Tibial nerve (tissue), 4 donors: ENCODE results near the gene CYP1B1. TPM values are rescaled to one million over a fixed set of nuclear protein-coding genes. Genes with fewer than 3 reads are reported as not detected.
A peak's percentile ranks its signal among the peaks of the same experiment; 100 is the strongest.

Source experiments
- DNase-seq, 2 donors: peaks; one replicate each; pipeline ENCODE4 v3.0.0-alpha.2; 2019; ENCODE audit warnings: low spot score in 2 of 2
- H3K27ac ChIP-seq, 4 donors: fragments of 200-600 bp; sonication (generic) in 3 of 4; one replicate each; pipeline ENCODE4 v1.5.1; 2017 to 2019; ENCODE audit warnings: mild to moderate bottlenecking in 1 of 4
- H3K27me3 ChIP-seq, 2 donors: fragments of 200-600 bp; sonication (generic) in 1 of 2; one replicate each; pipeline versions ENCODE4 v1.5.1 to v1.6.0; 2017 to 2019
- H3K36me3 ChIP-seq, 3 donors: fragments of 200-600 bp; sonication (generic); one replicate each; pipeline ENCODE4 v1.5.1; 2018 to 2019
- H3K4me1 ChIP-seq, 4 donors: fragments of 200-600 bp; sonication (generic) in 3 of 4; one replicate each; pipeline ENCODE4 v1.5.1; 2017 to 2019
- H3K4me3 ChIP-seq, 4 donors: fragments of 200-600 bp; sonication (generic) in 3 of 4; one replicate each; pipeline ENCODE4 v1.5.1; 2017 to 2019; ENCODE audit warnings: mild to moderate bottlenecking in 1 of 4, moderate library complexity in 1 of 4
- H3K9me3 ChIP-seq, 4 donors: fragments of 200-600 bp; sonication (generic) in 3 of 4; one replicate each; pipeline ENCODE4 v1.5.1; 2017 to 2019
- EP300 ChIP-seq, 2 donors: sonication (generic); formaldehyde crosslinking; IDR thresholded peaks; one replicate each; pipeline ENCODE4 v1.6.1; 2017; ENCODE audit warnings: antibody characterized with exemption in 2 of 2, mild to moderate bottlenecking in 1 of 2
- POLR2A ChIP-seq, 2 donors: fragments of 450-650 bp; IDR thresholded peaks; one replicate each; pipeline ENCODE4 v1.6.1; 2017; ENCODE audit warnings: antibody characterized with exemption in 2 of 2, mild to moderate bottlenecking in 2 of 2, moderate library complexity in 2 of 2
- WGBS, 2 donors: methylation state at CpG; one replicate each; pipeline ENCODE4 v1.1.5; 2018; 5-methylcytosine and 5-hydroxymethylcytosine counted together
- total RNA-seq, 4 donors: library from RNA; depleted of rRNA; stranded (reverse); fragments of >200 nt; gene quantifications; one replicate each; pipeline ENCODE4 v1.1.0, GENCODE V29; 2016
- TF ChIP-seq, protein P1 (sequence below), 5 experiments: fragments of 200-600 bp in 3 of 5; fragments of 450-650 bp in 2 of 5; sonication (generic) in 3 of 5; IDR thresholded peaks; one replicate each; pipeline ENCODE4 v1.5.1; 2016 to 2019; ENCODE audit warnings: antibody characterized with exemption in 5 of 5, mild to moderate bottlenecking in 3 of 5, moderate library complexity in 2 of 5

Gene CYP1B1
- total RNA-seq, 4 donors from 2014 or later, result 170 to 321 (median 212) TPM

DNA sequence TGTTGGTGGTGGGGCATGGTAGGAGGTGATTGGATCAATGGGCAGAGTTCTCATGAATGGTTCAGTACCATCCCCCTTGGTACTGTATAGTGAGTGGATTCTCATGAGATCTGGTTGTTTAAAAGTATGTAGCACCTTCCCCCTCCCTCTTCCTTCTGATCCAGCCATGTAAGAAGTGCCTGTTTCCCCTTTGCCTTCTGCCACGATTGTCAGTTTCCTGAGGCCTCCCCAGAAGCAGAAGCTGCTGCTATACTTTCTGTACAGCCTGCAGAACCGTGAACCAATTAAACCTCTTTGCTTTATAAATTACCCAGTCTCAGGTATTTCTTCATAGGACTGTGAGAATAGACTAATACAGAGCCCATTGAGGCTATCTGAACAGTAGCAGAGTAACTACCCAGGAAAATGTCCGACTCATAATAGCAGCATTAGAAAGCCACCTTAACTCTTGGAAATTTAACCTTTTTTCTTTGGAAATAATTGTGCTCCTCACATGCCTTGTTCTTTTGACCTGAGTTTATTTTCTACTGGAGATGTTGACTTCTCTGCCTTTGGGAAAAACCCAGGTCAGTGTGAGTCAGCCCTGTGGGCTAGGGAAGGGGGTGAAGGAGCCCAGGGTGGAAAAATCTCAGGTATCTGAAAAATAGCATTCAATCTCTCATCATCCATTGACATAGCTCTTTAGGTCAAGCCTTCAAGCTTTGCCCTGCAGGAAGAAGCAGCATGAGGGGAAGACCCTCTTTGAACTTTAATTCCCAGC lies 18.1 kb downstream of the CYP1B1 start:
- Histone ChIP-seq H3K4me3 (no peak overlapping the region), H3K27me3 (no peaks in the 10 kb centered on the region), H3K4me1 (peaks cover 0 to 4% (median 0%) of the 10 kb centered on the region in 4 donors), H3K27ac (no peak overlapping the region), H3K9me3 (no peaks in the 10 kb centered on the region), H3K36me3 (no peaks in the 10 kb centered on the region)
- no peak for DNase-seq
- TF ChIP-seq EP300 (IDR thresholded peaks at IDR 0.05) (no peak), POLR2A (IDR thresholded peaks at IDR 0.05) (no peak)
- TF ChIP-seq, protein P1, sequence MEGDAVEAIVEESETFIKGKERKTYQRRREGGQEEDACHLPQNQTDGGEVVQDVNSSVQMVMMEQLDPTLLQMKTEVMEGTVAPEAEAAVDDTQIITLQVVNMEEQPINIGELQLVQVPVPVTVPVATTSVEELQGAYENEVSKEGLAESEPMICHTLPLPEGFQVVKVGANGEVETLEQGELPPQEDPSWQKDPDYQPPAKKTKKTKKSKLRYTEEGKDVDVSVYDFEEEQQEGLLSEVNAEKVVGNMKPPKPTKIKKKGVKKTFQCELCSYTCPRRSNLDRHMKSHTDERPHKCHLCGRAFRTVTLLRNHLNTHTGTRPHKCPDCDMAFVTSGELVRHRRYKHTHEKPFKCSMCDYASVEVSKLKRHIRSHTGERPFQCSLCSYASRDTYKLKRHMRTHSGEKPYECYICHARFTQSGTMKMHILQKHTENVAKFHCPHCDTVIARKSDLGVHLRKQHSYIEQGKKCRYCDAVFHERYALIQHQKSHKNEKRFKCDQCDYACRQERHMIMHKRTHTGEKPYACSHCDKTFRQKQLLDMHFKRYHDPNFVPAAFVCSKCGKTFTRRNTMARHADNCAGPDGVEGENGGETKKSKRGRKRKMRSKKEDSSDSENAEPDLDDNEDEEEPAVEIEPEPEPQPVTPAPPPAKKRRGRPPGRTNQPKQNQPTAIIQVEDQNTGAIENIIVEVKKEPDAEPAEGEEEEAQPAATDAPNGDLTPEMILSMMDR (IDR thresholded peaks at IDR 0.05), result no peak
- WGBS, 2 donors, result 57 to 65% methylated on average over 3 of the region's 3 CpGs

DNA sequence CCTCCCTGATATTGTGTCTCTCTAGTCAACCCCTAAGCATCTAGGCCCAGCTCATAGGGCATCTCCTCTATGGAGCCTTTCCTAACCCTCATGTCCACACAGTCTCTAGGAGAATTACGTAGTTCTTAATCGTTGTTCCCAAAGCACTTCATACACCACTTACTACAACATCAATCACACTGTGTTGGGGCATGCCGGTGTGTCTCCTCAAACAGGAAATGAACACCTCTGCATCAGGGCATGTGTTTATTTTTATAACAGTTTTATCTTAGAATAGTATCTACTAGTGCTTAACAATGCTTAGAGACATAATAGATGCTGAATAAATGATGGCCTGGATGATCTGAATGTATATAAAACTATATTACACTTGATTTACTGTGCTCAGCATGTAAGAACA lies 19.7 kb downstream of the CYP1B1 start:
- Histone ChIP-seq H3K27ac (no peak overlapping the region), H3K9me3 (no peaks in the 10 kb centered on the region), H3K4me3 (no peak overlapping the region), H3K36me3 (no peaks in the 10 kb centered on the region), H3K4me1 (peaks cover 0 to 4% (median 0%) of the 10 kb centered on the region in 4 donors), H3K27me3 (no peaks in the 10 kb centered on the region)
- WGBS, 2 donors, result 75 to 90% methylated on average over 3 of the region's 3 CpGs
- DNase-seq, result no peak
- no peak for TF ChIP-seq POLR2A (IDR thresholded peaks at IDR 0.05)
- TF ChIP-seq, protein P1 (IDR thresholded peaks at IDR 0.05), result no peak
- no peak for TF ChIP-seq EP300 (IDR thresholded peaks at IDR 0.05)

DNA sequence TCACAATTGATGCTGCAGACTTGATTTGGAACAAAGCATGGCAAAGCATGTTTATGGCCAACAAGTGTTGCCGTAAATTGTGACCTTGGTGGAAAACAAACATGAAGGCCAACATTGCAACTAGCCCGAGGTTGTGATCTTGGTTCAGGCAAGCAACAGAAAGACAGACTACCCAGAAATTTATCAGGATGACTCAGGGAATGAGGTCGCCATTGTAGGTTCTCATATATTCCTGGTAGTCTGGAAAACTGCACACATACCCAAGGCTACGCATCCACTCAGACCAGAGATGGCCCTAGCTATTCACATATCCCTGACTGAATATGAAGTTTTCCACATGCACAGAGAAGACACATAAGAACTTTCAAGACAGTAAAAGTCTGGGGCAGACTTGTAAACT lies 30.1 kb downstream of the CYP1B1 start:
- H3K4me3 ChIP-seq, result no peak overlapping the region
- no peak overlapping the region for H3K27ac ChIP-seq
- no peaks in the 10 kb centered on the region for H3K36me3 ChIP-seq
- 72 to 90% methylated on average over 4 of the region's 4 CpGs for WGBS, 2 donors
- no peak for DNase-seq
- TF ChIP-seq EP300 (IDR thresholded peaks at IDR 0.05) (no peak), POLR2A (IDR thresholded peaks at IDR 0.05) (no peak)
- TF ChIP-seq, protein P1 (IDR thresholded peaks at IDR 0.05), result no peak
- H3K9me3 ChIP-seq, result peaks cover 0 to 4% (median 0%) of the 10 kb centered on the region in 4 donors
- no peaks in the 10 kb centered on the region for H3K4me1 ChIP-seq
- H3K27me3 ChIP-seq, result no peaks in the 10 kb centered on the region

DNA sequence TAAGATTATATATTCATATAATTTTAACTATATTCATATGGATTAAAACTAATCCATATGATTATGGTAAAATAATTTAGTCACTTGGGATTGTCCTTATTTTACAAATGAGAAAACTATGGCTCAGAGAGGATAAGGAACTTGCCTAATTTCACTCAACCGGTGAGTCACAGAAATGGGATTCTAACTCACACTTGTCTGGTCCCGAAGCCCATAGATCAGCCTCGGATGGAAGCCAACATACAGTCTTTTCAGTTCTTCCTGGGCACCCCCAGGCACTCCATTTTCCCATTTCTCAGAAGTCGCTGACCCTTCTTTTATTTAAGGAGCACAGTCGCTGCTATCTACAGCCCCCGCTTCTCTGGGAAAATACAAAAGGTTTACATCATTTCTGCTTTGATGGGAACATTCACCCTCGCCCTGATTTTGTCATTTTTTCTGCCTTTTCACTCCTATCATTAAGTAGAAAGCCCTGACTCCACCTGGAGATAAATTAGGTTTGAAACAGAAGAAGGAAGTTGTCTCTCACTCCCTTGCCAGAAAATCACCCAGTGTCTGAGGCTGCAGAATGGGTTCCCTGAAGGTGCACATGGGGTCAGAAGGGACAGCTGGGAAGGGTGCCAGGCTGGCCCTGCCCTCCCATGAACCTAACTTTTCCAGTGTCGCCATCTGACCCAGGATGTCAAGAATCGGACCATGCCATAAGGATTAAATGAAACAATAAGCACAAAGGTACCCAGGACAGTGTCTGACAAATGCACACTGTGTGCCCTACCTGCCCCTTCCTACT lies 36.6 kb downstream of the CYP1B1 start:
- TF ChIP-seq EP300 (IDR thresholded peaks at IDR 0.05) (no peak), POLR2A (IDR thresholded peaks at IDR 0.05) (no peak)
- TF ChIP-seq, protein P1 (IDR thresholded peaks at IDR 0.05), result no peak
- DNase-seq, result no peak
- Histone ChIP-seq H3K27me3 (no peaks in the 10 kb centered on the region), H3K36me3 (no peaks in the 10 kb centered on the region), H3K9me3 (peaks cover 0 to 4% (median 0%) of the 10 kb centered on the region in 4 donors), H3K4me3 (no peak overlapping the region), H3K4me1 (peaks cover 0 to 20% (median 9%) of the 10 kb centered on the region in 4 donors), H3K27ac (no peak overlapping the region)
- WGBS, 2 donors, result 70% methylated on average over 9 of the region's 9 CpGs

DNA sequence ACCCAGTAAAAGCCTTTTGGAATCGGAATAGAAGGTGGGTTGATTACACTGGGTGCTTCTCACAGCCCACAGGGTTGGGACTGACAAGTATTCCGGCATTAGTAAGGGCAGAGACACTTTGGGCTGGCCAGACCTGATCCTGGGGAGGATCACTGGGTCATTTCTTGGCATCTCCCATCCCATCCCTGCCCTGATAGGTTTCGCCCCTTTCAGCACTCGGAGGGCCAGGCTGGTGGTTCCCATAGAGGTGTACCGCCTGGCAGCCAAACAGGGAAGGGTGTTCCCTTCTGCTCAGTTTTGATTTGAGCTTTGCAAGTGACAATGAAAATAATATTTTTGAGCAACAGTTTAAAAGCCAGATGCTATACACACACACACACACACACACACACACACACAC lies 37.3 kb downstream of the CYP1B1 start:
- H3K4me3 ChIP-seq, result peak overlapping the region in 2 of 4 donors; percentile 14 to 46
- TF ChIP-seq, protein P1 (IDR thresholded peaks at IDR 0.05), result no peak
- TF ChIP-seq POLR2A (IDR thresholded peaks at IDR 0.05) (no peak), EP300 (IDR thresholded peaks at IDR 0.05) (no peak)
- 50 to 78% methylated on average over 5 of the region's 5 CpGs for whole genome bisulfite sequencing, 2 donors
- peak overlapping the region in 2 of 4 donors; percentile 77 to 81 for H3K27ac ChIP-seq
- peaks cover 0 to 20% (median 9%) of the 10 kb centered on the region in 4 donors for H3K4me1 ChIP-seq
- peaks cover 0 to 4% (median 0%) of the 10 kb centered on the region in 4 donors for H3K9me3 ChIP-seq
- no peak for DNase-seq
- no peaks in the 10 kb centered on the region for H3K27me3 ChIP-seq
- no peaks in the 10 kb centered on the region for H3K36me3 ChIP-seq
